Activated CD4-positive, CD25-positive, alpha-beta regulatory T cell treated with anti-CD3 and anti-CD28 coated beads, Interleukin-2, amount 50 U/mL, for 16 hours (primary cell): Measurements from ENCODE around the gene MAP7.
"Not testable (repeated sequence)": the region's sequence is repeated elsewhere in the genome, so short reads cannot be mapped to it uniquely, and the experiment has no call there.

Experiments used
- DNase-seq: peaks from one replicate; pipeline ENCODE4 v3.0.0-alpha.2; 2020; ENCODE audit warnings: low read depth, low spot score

Gene MAP7

GRCh38 chr6:136470044-136470443 is 80.2 kb downstream of the MAP7 start:
- DNase-seq, result no peak

GRCh38 chr6:136469154-136469553 is 81.1 kb downstream of the MAP7 start:
- DNase-seq, result no peak

DNA sequence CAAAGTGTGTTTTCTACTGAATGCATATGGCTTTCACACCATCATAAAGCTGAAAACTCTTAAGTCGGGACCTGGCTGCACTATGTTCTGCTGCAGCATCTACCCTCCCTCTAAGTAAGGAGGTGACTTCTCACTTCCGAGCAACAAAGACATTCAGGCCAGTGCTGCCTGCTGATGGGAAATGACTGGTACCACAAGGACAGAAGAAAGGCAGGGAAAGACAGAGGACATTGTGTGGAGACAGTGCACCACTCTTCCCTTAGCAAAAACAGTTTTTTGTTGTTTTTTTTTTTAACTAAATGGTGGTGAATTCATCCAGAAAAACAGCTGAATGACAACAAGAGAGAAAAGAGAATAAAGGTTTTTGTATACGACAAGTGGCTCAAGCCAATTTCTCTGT is 81.5 kb downstream of the MAP7 start:
- no peak for DNase-seq

DNA sequence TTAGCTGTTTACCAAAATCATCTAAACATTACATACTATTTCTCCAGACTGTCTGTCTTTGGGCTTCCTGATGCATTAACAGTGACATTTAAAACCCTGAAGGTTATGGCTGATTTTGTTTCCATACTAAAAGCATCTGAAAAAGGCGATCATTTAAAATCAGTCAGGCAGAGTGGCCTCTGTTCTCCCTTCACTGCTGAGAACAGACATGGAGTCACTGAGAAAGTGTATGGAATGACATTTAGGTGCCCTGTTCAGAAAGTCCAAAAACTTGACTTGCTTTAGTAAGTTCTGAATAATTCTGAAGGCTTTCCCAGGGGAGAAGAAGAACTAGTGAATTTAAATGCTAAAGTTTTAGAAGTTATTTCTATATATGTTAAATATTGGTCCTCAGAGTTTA is 83.0 kb downstream of the MAP7 start:
- no peak for DNase-seq

GRCh38 chr6:136466777-136467176 is 83.4 kb downstream of the MAP7 start:
- DNase-seq, result no peak

DNA sequence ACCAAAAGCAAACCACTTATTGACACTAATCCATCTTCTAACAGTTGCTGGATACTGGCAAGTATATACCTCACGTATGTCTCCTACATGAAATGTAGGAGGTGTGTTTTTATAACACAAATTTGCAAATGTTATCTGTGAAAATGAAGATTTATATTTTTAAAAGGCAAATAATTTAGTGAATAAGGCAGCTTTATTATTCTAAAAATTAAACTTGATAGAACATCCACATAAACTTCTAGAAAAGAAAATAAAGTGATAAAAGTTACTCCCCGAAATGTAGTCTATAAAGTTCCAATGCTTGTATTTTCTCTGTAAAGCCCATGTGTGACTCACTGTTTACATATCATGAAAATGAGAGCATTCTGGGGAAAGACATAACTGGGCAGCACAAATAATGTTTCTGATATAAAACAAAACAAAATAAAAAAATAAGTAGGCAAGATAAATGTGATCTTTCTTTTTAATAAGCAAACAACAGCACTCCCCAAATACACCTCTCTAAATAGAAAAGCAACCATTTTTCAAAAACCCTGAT is 84.4 kb downstream of the MAP7 start:
- no peak for DNase-seq

- DNase-seq, result no peak
These were observed 85.3 kb downstream of the MAP7 start for GRCh38 chr6:136464874-136465273.

DNA sequence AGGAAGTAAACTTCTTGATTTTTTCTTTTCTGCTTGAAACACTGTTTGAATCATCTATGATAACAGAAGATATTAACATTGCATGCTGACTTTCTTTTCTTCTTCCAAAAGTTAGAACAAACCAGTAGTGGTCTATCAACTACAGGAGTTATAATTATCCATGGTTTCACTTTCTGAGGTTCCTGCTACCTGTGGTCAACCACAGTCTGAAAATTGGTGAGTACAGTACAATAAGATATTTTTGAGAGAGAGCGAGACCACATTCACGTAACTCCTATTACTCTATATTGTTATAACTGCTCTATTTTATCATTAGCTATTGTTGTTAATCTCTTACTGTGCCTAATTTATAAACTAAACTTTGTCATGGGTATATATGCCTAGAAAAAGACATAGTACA is 86.1 kb downstream of the MAP7 start:
- DNase-seq, result no peak

DNA sequence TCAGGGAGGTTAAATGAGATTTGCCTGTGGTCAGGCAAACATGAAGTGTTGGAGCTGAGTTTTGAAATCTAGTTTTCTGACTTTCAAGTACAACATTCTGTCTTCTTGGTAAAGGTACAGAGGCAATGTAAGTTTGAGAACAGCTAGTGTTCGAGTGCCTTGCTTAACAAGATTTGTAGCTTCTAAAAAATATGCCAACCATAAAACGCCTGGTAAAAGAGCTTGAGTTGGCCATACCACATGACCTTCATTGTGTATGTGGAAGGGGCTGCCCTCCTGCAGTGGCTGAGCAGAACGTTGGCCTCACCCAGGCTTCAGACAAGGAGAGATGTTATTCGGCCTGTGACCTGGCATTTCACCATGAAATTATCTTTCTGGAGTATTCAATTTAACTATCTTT is 86.5 kb downstream of the MAP7 start:
- no peak for DNase-seq

- DNase-seq, result no peak
These were observed 103.5 kb downstream of the MAP7 start for GRCh38 chr6:136446579-136447187.

DNA sequence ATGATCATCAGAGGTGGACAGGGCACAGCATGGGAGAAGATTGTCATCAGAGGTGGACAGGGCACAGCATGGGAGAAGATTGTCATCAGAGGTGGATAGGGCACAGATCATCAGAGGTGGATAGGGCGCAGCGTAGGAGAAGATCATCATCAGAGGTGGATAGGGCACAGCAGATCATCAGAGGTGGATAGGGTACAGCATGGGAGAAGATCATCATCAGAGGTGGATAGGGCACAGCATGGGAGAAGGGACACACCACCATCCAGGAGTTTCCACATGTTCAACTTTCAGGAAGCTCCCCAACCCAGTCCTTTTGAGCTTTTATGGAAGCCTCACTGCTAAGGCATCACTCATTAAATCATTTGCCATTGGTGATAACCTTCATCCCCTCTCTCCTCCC is 104.1 kb downstream of the MAP7 start:
- no peak for DNase-seq

DNA sequence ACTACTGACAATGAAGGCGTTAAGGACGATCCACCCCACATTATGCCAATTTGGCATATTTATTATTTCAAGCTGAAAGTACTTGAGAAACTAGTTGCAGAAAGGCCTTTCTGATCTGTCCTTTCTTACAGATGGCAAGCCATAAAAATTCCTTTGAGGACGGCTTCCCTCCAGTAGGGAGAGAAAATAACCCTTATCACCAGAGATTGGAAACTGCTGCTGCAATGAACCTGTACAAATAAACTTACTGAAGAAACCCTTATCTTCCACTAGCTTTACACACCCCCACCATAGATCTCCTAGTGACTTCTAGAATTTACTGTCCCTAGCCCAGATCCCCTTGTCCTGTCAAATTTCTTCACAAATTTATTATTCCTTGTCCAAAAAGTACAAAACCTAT is 105.2 kb downstream of the MAP7 start:
- DNase-seq, result no peak

DNA sequence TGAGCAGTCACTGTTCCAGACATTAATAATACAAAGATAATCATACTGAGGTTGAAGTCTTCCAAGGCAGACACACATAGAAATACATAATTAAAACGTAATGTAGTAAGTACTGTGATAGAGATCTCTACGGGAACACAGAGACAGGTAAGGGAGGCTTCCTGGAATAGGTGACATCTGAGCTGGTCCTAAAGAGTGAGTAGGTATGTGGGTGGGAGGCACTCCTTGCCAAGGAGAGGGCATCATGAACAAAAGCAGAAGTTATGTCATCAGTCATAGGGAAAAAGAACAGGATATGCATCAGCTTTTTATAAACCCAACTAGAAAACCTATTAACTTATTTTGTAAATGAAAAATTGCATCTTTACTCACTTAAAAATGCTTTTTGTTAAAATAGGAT is 110.0 kb downstream of the MAP7 start:
- no peak for DNase-seq

DNA sequence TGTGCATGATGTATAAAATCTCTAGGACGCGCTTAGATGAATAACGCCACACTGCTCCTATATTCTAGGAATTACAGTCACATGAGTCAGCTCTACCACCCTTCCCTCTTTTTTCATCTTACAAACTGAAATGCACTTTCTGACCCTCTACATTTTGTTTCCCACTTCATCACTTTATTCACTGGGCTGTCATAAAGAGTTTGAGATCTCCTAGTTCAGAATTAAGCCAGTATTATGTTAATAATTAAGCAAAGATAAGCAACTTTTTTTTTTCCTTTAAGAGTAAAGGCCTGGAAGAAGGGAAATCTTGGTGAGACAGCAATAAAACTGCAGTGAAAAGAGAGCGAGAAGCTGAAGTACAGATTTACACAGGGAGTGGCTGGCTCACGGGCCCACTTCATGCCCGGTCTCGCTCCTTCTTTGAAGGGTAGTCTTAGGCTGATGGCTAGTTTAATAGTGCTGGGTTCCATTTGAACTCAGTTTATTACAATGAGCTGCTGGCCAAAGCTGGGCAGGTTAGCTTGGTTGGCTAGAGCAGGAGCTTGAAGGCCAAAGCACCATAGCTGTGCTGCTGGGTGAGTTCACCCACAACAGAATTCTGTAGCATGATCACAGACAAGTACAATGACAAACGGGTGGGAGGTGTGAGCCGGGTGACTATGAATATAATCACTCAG is 110.6 kb downstream of the MAP7 start:
- DNase-seq, result no peak

DNA sequence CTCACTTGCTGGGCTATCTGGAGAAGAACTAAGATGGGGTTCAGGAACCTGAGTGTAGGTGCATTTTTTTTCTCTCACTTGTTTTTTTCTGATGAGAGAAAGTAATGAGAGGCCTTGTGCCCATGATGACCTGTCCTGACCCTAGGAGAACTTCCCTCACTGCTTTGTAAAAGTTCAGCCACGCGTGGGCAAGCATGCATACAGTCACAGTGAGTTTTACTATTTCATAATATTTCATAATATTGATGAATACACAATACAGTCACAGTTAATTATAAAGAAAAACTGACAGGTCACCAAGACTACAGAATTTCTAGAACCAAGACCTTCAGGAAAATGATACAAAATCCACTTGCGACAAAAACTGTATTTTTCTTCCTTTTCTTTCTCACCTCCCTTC is 111.8 kb downstream of the MAP7 start:
- no peak for DNase-seq

- DNase-seq, result no peak
These were observed 113.0 kb downstream of the MAP7 start for GRCh38 chr6:136437246-136437645.

GRCh38 chr6:136435101-136435500 is 115.1 kb downstream of the MAP7 start:
- DNase-seq, result no peak

DNA sequence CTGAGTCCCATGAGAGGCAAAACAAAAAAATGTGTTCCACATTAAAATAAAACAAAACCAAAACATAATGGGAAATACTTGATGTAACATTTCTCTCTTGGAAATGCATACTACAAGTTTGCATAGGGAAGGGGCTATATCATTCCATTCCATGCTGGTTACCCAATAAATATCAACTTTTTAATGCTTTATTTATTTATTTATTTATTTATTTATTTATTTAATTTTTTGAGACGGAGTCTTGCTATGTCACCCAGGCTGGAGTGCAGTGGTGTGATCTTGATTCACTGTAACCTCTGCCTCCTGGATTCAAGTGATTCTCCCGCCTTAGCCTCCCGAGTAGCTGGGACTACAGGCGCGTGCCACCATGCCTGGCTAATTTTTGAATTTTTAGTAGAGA is 118.9 kb downstream of the MAP7 start:
- not testable (repeated sequence) for DNase-seq

GRCh38 chr6:136429264-136430065 is 120.8 kb downstream of the MAP7 start:
- no peak for DNase-seq

- DNase-seq, result no peak
These were observed 122.9 kb downstream of the MAP7 start for GRCh38 chr6:136427378-136427717.

DNA sequence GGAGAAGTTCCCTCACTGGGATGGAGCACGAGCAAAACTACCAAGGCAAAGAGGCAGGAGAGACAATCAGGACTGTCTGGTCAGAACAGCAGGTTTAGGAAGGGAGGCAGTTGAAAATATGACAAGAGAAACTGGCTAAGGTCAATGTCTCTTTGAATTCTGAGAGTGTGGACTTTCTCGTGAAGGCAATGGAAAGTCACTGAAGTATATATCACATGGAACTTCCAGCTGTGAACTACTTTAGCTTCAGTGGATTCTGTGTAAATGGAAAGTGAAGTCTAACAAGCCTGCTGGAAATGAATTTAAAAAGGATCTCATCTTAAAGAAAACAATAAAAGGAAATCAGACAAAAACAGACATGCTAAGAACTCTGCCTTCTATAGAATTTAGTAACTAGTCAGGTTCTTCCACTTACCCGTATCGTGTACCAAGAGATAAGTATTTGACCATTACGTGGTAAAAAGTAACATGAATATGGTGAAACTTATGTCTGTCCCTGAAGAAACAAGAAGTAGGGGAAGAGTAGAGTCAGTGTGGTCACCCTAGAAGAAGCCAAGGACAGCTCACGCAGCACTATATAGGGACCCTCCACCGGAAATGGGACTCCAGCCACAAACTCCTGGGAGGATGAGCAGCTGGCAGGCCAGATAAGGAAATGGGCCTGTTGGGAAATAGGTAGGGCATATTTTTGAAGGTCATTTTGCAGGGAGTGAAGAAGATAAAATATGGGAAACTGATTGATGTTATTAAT is 123.4 kb downstream of the MAP7 start:
- no peak for DNase-seq

GRCh38 chr6:136425793-136426192 is 124.4 kb downstream of the MAP7 start:
- no peak for DNase-seq
